ENCODE measurements around the gene DTHD1. TPM values are rescaled to one million over a fixed set of nuclear protein-coding genes. Genes with fewer than 3 reads are reported as not detected.

The DTHD1 gene
- total and polyA plus RNA-seq, 8 donors: 1.2 TPM; not detected in 7

- WGBS, 5 donors: 80 to 95% (median 87%) methylated on average over 2 of the region's 2 CpGs
- intact Hi-C loops (cut with DNase I; ENCODE audit: low total_unique reads): no loop called here
- DNase-seq: no peak
- Histone ChIP-seq H3K4me3 (no peak overlapping the region), H3K9me3 (no peaks in the 10 kb centered on the region), H3K36me3 (no peaks in the 10 kb centered on the region), H3K4me1 (no peaks in the 10 kb centered on the region), H3K27ac (no peak overlapping the region), H3K27me3 (no peaks in the 10 kb centered on the region)
- TF ChIP-seq POLR2AphosphoS5 (IDR thresholded peaks at IDR 0.05): no peak
- TF ChIP-seq POLR2A (IDR thresholded peaks at IDR 0.05): no peak
- TF ChIP-seq CTCF (IDR thresholded peaks at IDR 0.05): no peak
- no peak for TF ChIP-seq EP300 (IDR thresholded peaks at IDR 0.05)
Measured at GRCh38 chr4:36290641-36291040, 9.2 kb downstream of the DTHD1 start.

GRCh38 chr4:36292556-36293188, 11.3 kb downstream of the DTHD1 start:
- intact Hi-C loops (cut with DNase I; ENCODE audit: low total_unique reads): no loop called here
- H3K4me1 ChIP-seq: no peaks in the 10 kb centered on the region
- no peaks in the 10 kb centered on the region for H3K9me3 ChIP-seq
- no peak for TF ChIP-seq EP300 (IDR thresholded peaks at IDR 0.05)
- TF ChIP-seq CTCF (IDR thresholded peaks at IDR 0.05): no peak
- TF ChIP-seq POLR2AphosphoS5 (IDR thresholded peaks at IDR 0.05): no peak
- no peak for TF ChIP-seq POLR2A (IDR thresholded peaks at IDR 0.05)
- no peaks in the 10 kb centered on the region for H3K27me3 ChIP-seq
- no peak overlapping the region for H3K27ac ChIP-seq
- no peaks in the 10 kb centered on the region for H3K36me3 ChIP-seq
- DNase-seq: no peak
- 64 to 79% (median 72%) methylated on average over 7 of the region's 7 CpGs for WGBS, 5 donors
- no peak overlapping the region for H3K4me3 ChIP-seq

- intact Hi-C loops (cut with DNase I; ENCODE audit: low total_unique reads): no loop called here
- H3K27ac ChIP-seq: no peak overlapping the region
- TF ChIP-seq POLR2A (IDR thresholded peaks at IDR 0.05) (no peak), EP300 (IDR thresholded peaks at IDR 0.05) (no peak), CTCF (IDR thresholded peaks at IDR 0.05) (no peak), POLR2AphosphoS5 (IDR thresholded peaks at IDR 0.05) (no peak)
- DNase-seq: no peak
- no peaks in the 10 kb centered on the region for H3K9me3 ChIP-seq
- H3K27me3 ChIP-seq: no peaks in the 10 kb centered on the region
- no peaks in the 10 kb centered on the region for H3K36me3 ChIP-seq
- no peaks in the 10 kb centered on the region for H3K4me1 ChIP-seq
- H3K4me3 ChIP-seq: no peak overlapping the region
- 93 to 99% (median 96%) methylated on average over 2 of the region's 2 CpGs for WGBS, 5 donors
Measured at GRCh38 chr4:36301127-36301526, 19.7 kb downstream of the DTHD1 start.

- WGBS, 5 donors: 63 to 78% (median 74%) methylated on average over 3 of the region's 3 CpGs
- TF ChIP-seq POLR2A (IDR thresholded peaks at IDR 0.05) (no peak), EP300 (IDR thresholded peaks at IDR 0.05) (no peak), POLR2AphosphoS5 (IDR thresholded peaks at IDR 0.05) (no peak), CTCF (IDR thresholded peaks at IDR 0.05) (no peak)
- Histone ChIP-seq H3K9me3 (no peaks in the 10 kb centered on the region), H3K27me3 (no peaks in the 10 kb centered on the region), H3K36me3 (no peaks in the 10 kb centered on the region), H3K27ac (no peak overlapping the region), H3K4me1 (no peaks in the 10 kb centered on the region), H3K4me3 (no peak overlapping the region)
- no peak for DNase-seq
- intact Hi-C loops (cut with DNase I; ENCODE audit: low total_unique reads): no loop called here
Measured at GRCh38 chr4:36303426-36304137, 22.2 kb downstream of the DTHD1 start.

Data from stomach (tissue), 9 donors.